KMS-11 (cell line): ENCODE data around the gene ACKR4.
A peak's percentile ranks its signal among the peaks of the same experiment; 100 is the strongest.
"Not testable (repeated sequence)": the region's sequence is repeated elsewhere in the genome, so short reads cannot be mapped to it uniquely, and the experiment has no call there.

Source experiments
- H2AFZ ChIP-seq: fragments of 200-600 bp; sonication (generic); 2 replicates; pipeline ENCODE4 v1.6.1; 2016; ENCODE audit warnings: antibody characterized with exemption, mixed run types, low read depth
- H3K27ac ChIP-seq: fragments of 200-600 bp; sonication (generic); 2 replicates; pipeline ENCODE4 v1.6.1; 2016; ENCODE audit warnings: mild to moderate bottlenecking, mixed run types
- H3K27me3 ChIP-seq: fragments of 200-600 bp; sonication (generic); 2 replicates; pipeline ENCODE4 v1.6.1; 2017; ENCODE audit warnings: mild to moderate bottlenecking, low read depth, mixed run types, moderate library complexity; ENCODE audit not compliant: insufficient read depth
- H3K36me3 ChIP-seq: fragments of 200-600 bp; sonication (generic); 2 replicates; pipeline ENCODE4 v1.6.1; 2017; ENCODE audit warnings: mild to moderate bottlenecking, mixed run types; ENCODE audit not compliant: insufficient read depth
- H3K4me1 ChIP-seq: fragments of 200-600 bp; sonication (generic); 2 replicates; pipeline ENCODE4 v1.6.1; 2016; ENCODE audit warnings: mild to moderate bottlenecking, low read depth, mixed run types; ENCODE audit not compliant: poor library complexity, severe bottlenecking
- H3K4me2 ChIP-seq: fragments of 200-600 bp; sonication (generic); 2 replicates; pipeline ENCODE4 v1.7.0; 2016; ENCODE audit warnings: mild to moderate bottlenecking, mixed run types
- H3K4me3 ChIP-seq: fragments of 200-600 bp; sonication (generic); IDR thresholded peaks from 2 replicates; pipeline ENCODE4 v1.6.1; 2017; ENCODE audit warnings: low read depth, low read length, mixed read lengths; ENCODE audit not compliant: insufficient read depth
- H3K79me2 ChIP-seq: fragments of 200-600 bp; sonication (generic); 2 replicates; pipeline ENCODE4 v1.6.1; 2016; ENCODE audit warnings: low read depth, mixed run types; ENCODE audit not compliant: insufficient read depth
- H3K9ac ChIP-seq: fragments of 200-600 bp; sonication (generic); 2 replicates; pipeline ENCODE4 v1.6.1; 2016; ENCODE audit warnings: mild to moderate bottlenecking, mixed run types
- H4K20me1 ChIP-seq: fragments of 200-600 bp; sonication (generic); 2 replicates; pipeline ENCODE4 v1.6.1; 2016; ENCODE audit warnings: mild to moderate bottlenecking, mixed run types; ENCODE audit not compliant: insufficient read depth
- TF ChIP-seq, protein P1 (sequence below): fragments of 200-600 bp; sonication (generic); conservative IDR thresholded peaks from 2 replicates; pipeline ENCODE4 v1.6.1; 2017; ENCODE audit warnings: low read depth, mild to moderate bottlenecking, antibody characterized with exemption, low read length, moderate library complexity, mixed read lengths

ACKR4 gene

DNA sequence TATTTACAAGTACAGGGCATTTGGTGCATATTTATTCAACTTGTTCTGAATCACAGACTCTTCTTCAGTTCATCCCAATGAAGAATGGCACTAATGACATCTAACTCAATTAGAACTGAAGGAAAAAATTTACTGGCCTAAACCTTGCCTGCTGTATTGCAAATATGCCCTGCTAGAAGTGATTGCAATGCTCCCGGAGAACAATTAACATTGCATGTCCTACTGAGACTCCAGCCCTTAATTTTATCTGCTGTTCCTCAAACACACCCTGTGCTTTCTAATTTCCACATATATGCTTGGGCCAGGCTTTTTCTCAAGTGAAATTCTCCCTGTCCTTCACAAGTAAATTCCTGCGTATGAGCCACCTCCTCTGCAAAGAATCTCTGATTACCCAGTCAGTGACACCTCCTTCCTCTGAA lies 8.3 kb downstream of the ACKR4 start:
- no peak overlapping the region for H3K4me2 ChIP-seq
- no peaks in the 10 kb centered on the region for H3K4me1 ChIP-seq
- TF ChIP-seq, protein P1, sequence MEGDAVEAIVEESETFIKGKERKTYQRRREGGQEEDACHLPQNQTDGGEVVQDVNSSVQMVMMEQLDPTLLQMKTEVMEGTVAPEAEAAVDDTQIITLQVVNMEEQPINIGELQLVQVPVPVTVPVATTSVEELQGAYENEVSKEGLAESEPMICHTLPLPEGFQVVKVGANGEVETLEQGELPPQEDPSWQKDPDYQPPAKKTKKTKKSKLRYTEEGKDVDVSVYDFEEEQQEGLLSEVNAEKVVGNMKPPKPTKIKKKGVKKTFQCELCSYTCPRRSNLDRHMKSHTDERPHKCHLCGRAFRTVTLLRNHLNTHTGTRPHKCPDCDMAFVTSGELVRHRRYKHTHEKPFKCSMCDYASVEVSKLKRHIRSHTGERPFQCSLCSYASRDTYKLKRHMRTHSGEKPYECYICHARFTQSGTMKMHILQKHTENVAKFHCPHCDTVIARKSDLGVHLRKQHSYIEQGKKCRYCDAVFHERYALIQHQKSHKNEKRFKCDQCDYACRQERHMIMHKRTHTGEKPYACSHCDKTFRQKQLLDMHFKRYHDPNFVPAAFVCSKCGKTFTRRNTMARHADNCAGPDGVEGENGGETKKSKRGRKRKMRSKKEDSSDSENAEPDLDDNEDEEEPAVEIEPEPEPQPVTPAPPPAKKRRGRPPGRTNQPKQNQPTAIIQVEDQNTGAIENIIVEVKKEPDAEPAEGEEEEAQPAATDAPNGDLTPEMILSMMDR: no peak
- H2AFZ ChIP-seq: no peak overlapping the region
- no peak overlapping the region for H3K27ac ChIP-seq
- no peaks in the 10 kb centered on the region for H3K36me3 ChIP-seq
- no peak overlapping the region for H3K4me3 ChIP-seq
- H3K27me3 ChIP-seq: no peaks in the 10 kb centered on the region
- H3K9ac ChIP-seq: no peak overlapping the region
- no peaks in the 10 kb centered on the region for H3K79me2 ChIP-seq
- no peaks in the 10 kb centered on the region for H4K20me1 ChIP-seq

DNA sequence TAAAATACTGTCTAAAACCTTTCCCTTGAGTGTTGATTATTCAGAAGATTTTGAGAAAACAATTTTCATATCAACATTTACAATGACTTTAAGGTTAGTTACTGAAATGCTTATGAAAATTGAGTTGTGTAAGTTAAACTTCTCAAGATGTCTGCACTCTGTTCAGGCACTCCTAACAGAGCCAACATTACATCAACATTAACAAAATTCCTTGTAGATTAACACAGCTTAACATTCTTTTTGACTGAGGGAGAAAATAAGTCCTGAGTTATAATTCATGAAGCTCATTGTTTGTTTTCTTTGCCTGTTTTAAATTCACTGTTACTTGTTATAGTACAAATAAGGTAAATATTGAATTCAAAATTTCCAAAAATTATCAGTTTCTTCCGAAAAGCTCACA lies 9.0 kb downstream of the ACKR4 start:
- no peaks in the 10 kb centered on the region for H4K20me1 ChIP-seq
- no peaks in the 10 kb centered on the region for H3K36me3 ChIP-seq
- no peak overlapping the region for H3K4me2 ChIP-seq
- H2AFZ ChIP-seq: no peak overlapping the region
- H3K9ac ChIP-seq: no peak overlapping the region
- no peak overlapping the region for H3K27ac ChIP-seq
- H3K79me2 ChIP-seq: no peaks in the 10 kb centered on the region
- TF ChIP-seq, protein P1: no peak
- H3K4me1 ChIP-seq: no peaks in the 10 kb centered on the region
- H3K27me3 ChIP-seq: no peaks in the 10 kb centered on the region
- no peak overlapping the region for H3K4me3 ChIP-seq

- H3K79me2 ChIP-seq, H3K27me3 ChIP-seq, H3K4me1 ChIP-seq, H3K27ac ChIP-seq, H2AFZ ChIP-seq, H3K9ac ChIP-seq, H4K20me1 ChIP-seq, H3K4me3 ChIP-seq, H3K4me2 ChIP-seq, H3K36me3 ChIP-seq: not testable (repeated sequence)
Observed at GRCh38 chr3:132606620-132607019, 9.6 kb downstream of the ACKR4 start.

- H3K4me3 ChIP-seq, H3K79me2 ChIP-seq, H3K36me3 ChIP-seq, H2AFZ ChIP-seq, H3K9ac ChIP-seq, H3K27me3 ChIP-seq, H3K27ac ChIP-seq, H3K4me2 ChIP-seq, H4K20me1 ChIP-seq: not testable (repeated sequence)
- H3K4me1 ChIP-seq: peaks cover 12% of the 10 kb centered on the region
Observed at GRCh38 chr3:132615301-132615700, 18.2 kb downstream of the ACKR4 start.

DNA sequence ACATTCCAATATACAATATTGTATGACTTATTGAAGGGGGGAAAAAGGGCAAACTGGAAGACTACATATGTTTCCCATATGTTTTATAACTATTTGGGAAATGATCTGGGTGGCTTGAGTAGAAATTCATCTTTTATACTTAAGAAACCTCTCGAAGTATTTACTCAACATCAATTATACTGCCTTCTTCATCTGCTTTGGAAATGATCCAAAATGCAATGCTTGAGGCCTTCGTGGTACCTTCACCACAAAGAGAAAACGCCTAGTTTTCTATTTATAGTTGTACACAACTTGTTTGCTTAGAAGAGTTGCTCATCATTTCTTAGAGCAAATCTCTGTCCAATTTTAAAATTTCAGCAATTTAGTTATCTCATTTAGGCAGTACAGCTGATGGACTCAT lies 18.8 kb downstream of the ACKR4 start:
- no peaks in the 10 kb centered on the region for H3K79me2 ChIP-seq
- no peak overlapping the region for H2AFZ ChIP-seq
- H3K4me1 ChIP-seq: peaks cover 12% of the 10 kb centered on the region
- no peak overlapping the region for H3K9ac ChIP-seq
- H4K20me1 ChIP-seq: no peaks in the 10 kb centered on the region
- H3K27me3 ChIP-seq: no peaks in the 10 kb centered on the region
- peak overlapping the region; percentile 13; the same call in 1 of the 2 replicates for H3K4me2 ChIP-seq
- H3K36me3 ChIP-seq: no peaks in the 10 kb centered on the region
- TF ChIP-seq, protein P1: no peak
- no peak overlapping the region for H3K27ac ChIP-seq
- H3K4me3 ChIP-seq: no peak overlapping the region
